Stimulated activated CD4-positive, alpha-beta T cell treated with anti-CD3 and anti-CD28 coated beads, Interleukin-12 subunit alpha, Interleukin-12 subunit beta, amount 100 ng/mL, for 4 hours (primary cell): ENCODE results near the gene SPATA6L.
"Not testable (repeated sequence)": the region's sequence is repeated elsewhere in the genome, so short reads cannot be mapped to it uniquely, and the experiment has no call there.

Experiments
- DNase-seq: peaks from one replicate; pipeline ENCODE4 v3.0.0-alpha.2; 2020

The SPATA6L gene

DNA sequence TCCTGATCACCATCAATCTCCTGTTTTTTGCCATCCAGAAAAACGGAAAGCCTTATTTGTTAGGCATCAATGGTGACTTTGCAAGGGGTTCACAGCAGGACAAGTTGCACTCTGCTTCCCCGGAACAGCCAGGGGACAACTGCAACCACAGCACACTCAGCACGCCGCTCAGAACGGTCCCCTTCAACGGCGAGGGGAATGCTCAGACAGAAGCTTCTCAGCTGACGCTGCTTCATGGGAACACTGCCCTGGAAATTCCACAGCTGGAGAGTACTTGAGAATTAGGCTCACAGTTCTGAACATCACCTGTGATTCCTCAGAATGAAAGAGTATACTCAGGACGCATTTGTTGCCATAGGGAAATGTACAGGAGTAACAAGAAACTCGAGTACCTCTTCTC lies 44.3 kb downstream of the SPATA6L start:
- no peak for DNase-seq

DNA sequence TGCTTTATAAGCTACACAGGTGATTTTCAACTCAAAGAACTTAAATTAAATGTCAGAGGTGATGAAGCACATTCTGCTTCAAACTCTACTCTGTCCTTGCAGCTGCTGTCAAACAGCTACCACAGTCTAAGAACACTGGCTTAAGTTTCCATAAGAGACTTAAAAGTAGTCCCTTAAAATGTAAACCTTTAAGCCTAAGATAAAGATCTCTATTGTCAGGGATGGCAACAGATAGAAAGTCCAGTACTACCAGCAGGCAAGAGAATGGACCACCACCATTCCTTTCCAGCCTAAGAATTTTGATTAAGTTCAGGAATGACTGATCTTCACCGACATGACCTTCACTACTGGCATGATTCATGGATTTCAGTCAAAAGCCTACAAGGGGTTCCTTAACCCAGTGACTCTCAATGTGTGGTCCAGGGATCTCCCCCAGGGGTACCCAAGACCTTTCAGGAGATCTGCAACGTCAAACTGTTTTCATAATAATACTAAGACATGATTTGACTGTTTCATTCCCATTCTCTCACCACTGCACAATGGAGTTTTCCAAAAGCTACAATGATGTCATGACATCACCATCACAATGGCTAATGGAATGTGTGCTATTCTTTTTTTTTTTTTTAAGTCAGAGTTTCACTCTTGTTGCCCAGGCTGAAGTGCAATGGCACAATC lies 45.3 kb downstream of the SPATA6L start:
- DNase-seq, result no peak

DNA sequence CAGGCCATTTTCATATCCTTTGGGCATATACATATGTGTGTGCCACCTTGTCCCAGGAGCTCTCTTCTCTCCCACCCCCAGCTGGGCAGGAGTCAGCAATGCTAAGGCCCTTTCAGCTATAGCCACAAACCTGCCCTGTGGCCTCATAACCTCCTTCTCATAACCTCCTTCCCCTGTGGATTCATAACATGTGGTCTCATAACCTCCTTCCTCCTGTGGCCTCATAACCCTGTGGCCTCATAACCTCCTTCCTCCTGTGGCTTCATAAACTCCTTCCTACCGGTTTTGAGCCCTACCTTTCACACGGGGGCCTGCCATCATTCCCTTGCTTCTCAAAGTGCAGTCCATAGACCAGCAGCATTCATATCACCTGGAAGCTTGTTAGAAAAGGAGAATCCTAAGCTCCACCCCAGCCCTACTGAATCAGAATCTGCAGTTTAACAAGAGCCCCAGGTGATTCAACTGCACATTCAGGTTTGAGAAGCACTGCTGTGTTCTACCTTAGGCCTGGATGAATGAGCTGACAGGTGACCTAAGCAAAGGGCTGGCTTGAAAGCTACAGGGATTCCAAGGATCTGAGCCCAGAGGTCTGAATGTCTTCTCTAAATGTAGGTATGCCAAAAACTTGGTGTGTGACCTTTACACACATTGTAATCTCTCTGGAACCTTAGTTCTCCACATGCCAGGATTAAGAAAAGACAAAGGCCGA lies 46.1 kb downstream of the SPATA6L start:
- DNase-seq, result no peak

DNA sequence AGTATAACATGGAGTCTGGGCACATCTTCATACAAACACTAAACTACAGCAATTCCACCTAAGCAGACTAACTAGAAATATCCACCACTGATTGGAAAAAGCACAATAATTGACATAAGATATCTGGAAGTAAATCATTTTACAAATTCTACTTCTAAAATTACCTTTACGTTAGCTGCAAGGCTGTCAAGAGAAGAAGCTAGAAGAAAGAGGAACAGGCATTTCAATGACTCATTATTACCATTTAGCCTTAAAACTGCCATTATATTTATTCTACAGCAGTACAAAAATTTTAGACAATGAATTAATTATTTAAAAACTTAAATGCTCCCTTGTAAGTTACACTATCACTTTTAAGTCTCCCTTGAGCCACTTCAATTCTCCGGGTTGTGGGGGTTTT lies 47.6 kb downstream of the SPATA6L start:
- no peak for DNase-seq

GRCh38 chr9:4617752-4618151 lies 48.5 kb downstream of the SPATA6L start:
- no peak for DNase-seq

DNA sequence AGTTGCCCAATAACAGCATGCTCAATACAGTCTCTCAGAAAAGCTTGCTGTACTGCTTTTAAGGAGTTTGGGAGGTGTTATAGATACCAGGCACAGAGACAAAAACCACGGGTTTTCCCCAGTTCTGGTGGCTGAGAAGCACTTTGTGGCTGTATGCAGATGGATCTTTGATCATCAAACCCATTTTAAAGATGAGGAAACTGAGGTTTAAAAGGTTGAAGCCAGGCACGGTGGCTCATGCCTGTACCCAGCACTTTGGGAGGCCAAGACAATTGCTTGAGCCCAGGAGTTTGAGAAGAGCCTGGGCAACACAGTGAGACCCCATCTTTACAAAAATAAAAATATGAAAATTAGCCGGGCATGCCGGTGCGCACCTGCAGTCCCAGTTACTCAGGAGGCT lies 50.5 kb downstream of the SPATA6L start:
- DNase-seq, result no peak

- DNase-seq, result no peak
Observed at GRCh38 chr9:4615251-4615650, 51.0 kb downstream of the SPATA6L start.

DNA sequence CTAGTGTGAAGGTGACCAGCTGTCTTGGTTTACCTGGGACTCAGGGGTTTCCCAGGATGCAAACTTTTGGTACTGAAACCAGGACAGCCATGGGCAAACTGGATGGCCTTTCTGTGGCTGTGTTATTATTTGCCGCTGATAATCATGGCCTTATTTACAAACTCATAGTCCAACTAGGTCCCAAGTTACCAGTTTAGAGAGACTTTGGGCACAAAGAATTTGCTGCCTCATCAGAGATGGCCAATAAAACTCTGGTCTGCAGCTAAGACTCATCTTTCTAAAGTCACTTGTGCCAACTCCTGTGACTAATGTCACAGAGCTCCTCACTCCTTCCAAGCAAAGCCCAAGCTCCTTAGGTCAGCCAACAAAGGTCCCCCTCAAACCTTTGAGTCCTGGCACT lies 51.7 kb downstream of the SPATA6L start:
- no peak for DNase-seq

DNA sequence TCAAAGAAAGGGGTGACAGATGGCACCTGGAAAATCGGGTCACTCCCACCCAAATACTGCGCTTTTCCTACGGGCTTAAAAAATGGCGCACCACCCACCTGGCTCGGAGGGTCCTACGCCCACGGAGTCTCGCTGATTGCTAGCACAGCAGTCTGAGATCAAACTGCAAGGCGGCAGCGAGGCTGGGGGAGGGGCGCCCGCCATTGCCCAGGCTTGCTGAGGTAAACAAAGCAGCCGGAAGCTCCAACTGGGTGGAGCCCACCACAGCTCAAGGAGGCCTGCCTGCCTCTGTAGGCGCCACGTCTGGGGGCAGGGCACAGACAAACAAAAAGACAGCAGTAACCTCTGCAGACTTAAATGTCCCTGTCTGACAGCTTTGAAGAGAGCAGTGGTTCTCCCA lies 60.2 kb downstream of the SPATA6L start:
- DNase-seq, result not testable (repeated sequence)

DNA sequence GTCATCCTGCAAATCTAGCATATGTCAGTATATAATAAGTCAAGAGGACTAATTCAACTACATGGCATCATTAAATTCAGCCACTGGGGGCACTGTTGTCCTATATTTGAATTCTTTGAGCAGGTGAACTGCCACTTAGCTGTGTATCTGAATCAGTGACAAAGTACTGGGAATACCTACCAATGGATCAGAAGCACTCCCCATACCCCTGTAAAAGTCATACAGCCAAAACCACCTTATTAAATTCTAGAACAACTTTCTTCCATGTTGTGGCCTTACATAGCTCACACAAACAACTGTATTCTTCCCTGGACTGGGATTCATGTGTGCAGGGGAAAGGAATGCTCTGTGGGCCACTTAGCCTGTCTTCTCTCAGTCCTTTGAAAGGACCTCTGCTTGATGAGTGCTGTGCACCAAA lies 61.6 kb downstream of the SPATA6L start:
- peak; percentile 55 for DNase-seq

DNA sequence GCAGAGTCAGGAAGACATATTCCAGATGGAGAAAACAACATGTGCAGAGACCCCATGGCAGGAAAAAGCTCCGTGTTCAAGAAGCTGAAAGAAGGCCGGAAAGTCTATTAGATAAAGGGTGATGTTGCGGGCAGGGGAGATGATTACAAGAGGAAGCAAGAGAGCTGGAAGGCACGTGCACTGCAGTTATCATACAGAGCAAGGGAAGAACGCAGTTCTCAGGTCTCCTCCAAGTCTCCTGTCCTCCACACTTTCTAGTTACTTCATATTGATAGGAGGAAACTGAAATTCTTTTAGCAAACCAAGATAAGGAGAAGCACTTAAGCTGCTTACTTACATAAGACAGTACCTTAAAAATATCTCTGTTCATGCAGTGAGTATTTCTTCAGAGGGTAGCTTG lies 62.5 kb downstream of the SPATA6L start:
- DNase-seq, result no peak

- no peak for DNase-seq
Observed at GRCh38 chr9:4600368-4600767, 65.9 kb downstream of the SPATA6L start.

GRCh38 chr9:4596165-4596922 lies 69.9 kb downstream of the SPATA6L start:
- peak; percentile 9 for DNase-seq

DNA sequence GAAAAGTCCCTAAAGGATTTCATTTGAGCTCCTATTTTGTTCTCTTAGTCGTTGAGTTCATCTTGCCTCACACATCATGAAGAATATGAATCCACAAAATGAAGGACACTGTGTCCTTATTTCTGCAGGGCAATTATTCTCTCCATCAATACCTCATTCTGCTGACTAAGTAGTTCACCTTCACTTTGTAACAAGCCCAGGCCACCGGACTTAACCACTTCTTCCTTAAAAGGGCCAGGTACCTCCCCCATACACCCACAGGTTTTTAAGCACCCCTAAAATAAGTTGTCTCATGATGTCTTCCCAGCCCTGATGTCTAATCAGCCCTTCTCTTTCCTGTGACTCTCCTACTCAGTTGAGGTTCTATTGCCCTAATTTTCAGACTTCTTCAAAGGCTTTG lies 71.3 kb downstream of the SPATA6L start:
- no peak for DNase-seq

DNA sequence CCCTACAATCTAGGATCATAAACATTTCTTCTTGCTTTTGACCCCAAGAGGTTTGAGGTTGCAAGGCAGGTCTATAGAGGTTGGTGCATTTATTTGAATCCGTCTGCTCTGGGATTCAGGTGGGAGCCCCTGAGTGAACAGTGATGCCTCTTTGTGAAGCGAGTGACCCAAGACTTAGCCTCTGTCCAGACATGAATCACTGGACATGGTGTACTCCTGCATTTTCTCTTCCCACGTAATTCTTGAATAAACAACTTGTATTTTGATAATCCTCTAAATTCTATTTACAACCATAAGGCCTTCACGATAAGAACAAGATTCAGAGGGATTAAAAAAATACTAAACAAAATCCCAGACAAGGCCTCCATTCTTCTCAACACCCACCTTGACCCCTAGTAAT lies 71.7 kb downstream of the SPATA6L start:
- DNase-seq, result no peak

GRCh38 chr9:4592886-4593285 lies 73.4 kb downstream of the SPATA6L start:
- no peak for DNase-seq

GRCh38 chr9:4592295-4592694 lies 74.0 kb downstream of the SPATA6L start:
- no peak for DNase-seq

- no peak for DNase-seq
Observed at GRCh38 chr9:4591123-4591500, 75.2 kb downstream of the SPATA6L start.

- no peak for DNase-seq
Observed at GRCh38 chr9:4590430-4591122, 75.7 kb downstream of the SPATA6L start.

GRCh38 chr9:4588721-4589120 lies 77.6 kb downstream of the SPATA6L start:
- DNase-seq, result no peak

GRCh38 chr9:4585135-4585534 lies 81.1 kb downstream of the SPATA6L start:
- DNase-seq, result no peak

DNA sequence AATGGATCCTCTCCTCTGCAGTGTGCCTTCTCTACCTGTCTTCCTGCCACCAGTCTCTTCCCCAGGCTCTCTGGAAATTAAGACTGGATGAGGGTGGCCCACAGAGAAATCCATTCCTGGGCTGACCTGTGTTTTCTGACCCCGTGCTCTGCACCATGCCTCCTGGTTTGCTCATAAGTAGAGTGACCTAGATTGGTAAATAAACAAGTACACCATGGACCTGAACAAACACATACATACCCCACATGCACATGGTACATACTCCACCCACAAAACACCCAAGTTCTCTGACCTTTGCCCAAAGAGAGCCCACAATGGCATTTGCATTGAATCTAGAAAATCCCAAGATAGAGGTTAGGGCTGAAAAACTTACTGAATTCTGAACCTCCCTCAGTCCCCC lies 81.6 kb downstream of the SPATA6L start:
- DNase-seq, result no peak

DNA sequence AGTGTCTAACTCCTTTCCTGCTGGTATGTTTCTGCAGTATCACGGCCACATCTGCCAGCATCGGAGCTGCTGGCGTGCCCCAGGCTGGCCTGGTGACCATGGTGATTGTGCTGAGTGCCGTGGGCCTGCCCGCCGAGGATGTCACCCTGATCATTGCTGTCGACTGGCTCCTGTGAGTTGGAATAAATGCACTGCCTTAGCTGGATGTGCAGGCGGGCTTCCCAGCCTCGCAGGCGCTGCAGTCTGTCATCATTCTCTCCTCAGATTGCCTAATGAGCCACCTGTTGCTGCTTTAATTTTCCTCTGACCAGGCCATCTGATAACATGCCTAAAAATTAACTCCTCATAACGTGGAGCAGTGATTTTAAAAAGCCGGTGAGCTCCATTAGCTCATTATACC lies 83.3 kb downstream of the SPATA6L start:
- no peak for DNase-seq
